Measurements from ENCODE around the gene ALDOC. TPM values are rescaled to one million over a fixed set of nuclear protein-coding genes. Genes with fewer than 3 reads are reported as not detected.
A peak's percentile ranks its signal among the peaks of the same experiment; 100 is the strongest.
"Not testable (repeated sequence)": the region's sequence is repeated elsewhere in the genome, so short reads cannot be mapped to it uniquely, and the experiment has no call there.

ALDOC gene
- total and polyA plus RNA-seq, 12 donors = 122 to 416 (median 282) TPM

DNA sequence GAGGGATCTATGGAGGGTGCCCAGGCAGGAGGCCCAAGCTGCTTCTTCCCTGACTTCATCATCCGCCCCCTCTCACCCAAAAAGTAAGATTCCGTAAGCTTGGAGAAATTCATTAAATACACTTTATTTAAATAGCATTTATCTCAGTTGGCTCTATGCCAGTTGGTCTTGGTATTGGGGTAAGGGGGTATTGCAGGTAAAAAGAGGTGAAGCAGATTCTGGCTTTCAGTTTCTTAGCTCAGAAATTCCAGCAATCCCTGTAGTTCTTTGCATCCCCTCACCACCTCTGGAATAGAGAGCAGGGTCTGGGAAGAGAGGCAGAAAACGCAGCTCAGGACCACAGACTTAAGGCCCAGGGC is 750 bp upstream of the ALDOC start:
- 92 to 95% methylated on average over 3 of the region's 3 CpGs for WGBS, 2 donors
- intact Hi-C loops (cut with DNase I) = loop anchor here in 1 of 10 donors (2.0 kb wide), 1 partner anchor 21 kb away; the partner anchor contains the start of gene SPAG5
- Histone ChIP-seq H3K9me3 (no peaks in the 10 kb centered on the region), H3K27ac (peak overlapping the region in 5 of 10 donors; percentile 11 to 57 (median 50)), H3K4me1 (peaks cover under 1 to 42% (median 29%) of the 10 kb centered on the region in 9 donors), H3K4me3 (peak overlapping the region in 1 of 10 donors; percentile 56), H3K36me3 (peaks cover 0 to 42% (median 0%) of the 10 kb centered on the region in 9 donors), H3K27me3 (no peaks in the 10 kb centered on the region)
- ATAC-seq = no peak
- TF ChIP-seq, protein P1, sequence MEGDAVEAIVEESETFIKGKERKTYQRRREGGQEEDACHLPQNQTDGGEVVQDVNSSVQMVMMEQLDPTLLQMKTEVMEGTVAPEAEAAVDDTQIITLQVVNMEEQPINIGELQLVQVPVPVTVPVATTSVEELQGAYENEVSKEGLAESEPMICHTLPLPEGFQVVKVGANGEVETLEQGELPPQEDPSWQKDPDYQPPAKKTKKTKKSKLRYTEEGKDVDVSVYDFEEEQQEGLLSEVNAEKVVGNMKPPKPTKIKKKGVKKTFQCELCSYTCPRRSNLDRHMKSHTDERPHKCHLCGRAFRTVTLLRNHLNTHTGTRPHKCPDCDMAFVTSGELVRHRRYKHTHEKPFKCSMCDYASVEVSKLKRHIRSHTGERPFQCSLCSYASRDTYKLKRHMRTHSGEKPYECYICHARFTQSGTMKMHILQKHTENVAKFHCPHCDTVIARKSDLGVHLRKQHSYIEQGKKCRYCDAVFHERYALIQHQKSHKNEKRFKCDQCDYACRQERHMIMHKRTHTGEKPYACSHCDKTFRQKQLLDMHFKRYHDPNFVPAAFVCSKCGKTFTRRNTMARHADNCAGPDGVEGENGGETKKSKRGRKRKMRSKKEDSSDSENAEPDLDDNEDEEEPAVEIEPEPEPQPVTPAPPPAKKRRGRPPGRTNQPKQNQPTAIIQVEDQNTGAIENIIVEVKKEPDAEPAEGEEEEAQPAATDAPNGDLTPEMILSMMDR (IDR thresholded peaks at IDR 0.05) = no peak
- no peak for DNase-seq

DNA sequence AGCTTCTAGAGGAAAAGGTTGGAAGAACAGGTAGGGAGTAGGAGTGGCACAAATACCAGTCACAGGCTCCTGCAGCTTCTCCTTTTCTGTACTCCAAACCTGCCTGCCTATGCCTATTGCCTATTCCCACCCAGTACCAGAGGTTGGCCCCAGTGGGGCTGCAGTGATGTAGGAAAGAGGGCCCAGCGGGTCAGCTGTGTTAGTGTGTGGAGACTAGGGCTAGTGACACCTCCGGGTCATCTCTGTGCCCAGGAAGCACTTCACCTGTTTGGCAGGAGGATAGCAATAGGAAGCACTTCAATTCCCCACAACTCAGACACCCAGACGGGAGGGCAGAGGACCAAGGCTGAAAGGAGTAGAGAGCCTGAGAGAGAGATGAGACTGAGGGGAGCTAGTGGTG is 679 bp downstream of the ALDOC start:
- Histone ChIP-seq H3K36me3 (peaks cover 0 to 33% (median 0%) of the 10 kb centered on the region in 9 donors), H3K27ac (peak overlapping the region in 9 of 10 donors; percentile 42 to 78 (median 62)), H3K4me1 (peaks cover 5 to 49% (median 37%) of the 10 kb centered on the region in 9 donors), H3K4me3 (peak overlapping the region in 8 of 10 donors; percentile 14 to 52 (median 47))
- not testable (repeated sequence) for H3K27me3 ChIP-seq, DNase-seq, H3K9me3 ChIP-seq, ATAC-seq
- intact Hi-C loops (cut with DNase I) = loop anchor here in 1 of 10 donors (2.0 kb wide), 1 partner anchor 23 kb away; the partner anchor contains the start of gene SPAG5
- WGBS, 2 donors = 39 to 56% methylated on average over 3 of the region's 3 CpGs

GRCh38 chr17:28575126-28575795 is 1.4 kb downstream of the ALDOC start:
- H3K27ac ChIP-seq = peak overlapping the region in 8 of 10 donors; percentile 41 to 78 (median 66)
- DNase-seq (peak; percentile 76 to 88), ATAC-seq (peak; percentile 31 to 84 (median 69))
- intact Hi-C loops (cut with DNase I) = no loop called here
- TF ChIP-seq, protein P1 (IDR thresholded peaks at IDR 0.05) = peak in 7 of 9 donors; percentile 17 to 53 (median 29)
- peaks cover 0 to 27% (median 0%) of the 10 kb centered on the region in 9 donors for H3K36me3 ChIP-seq
- H3K27me3 ChIP-seq = no peaks in the 10 kb centered on the region
- peak overlapping the region in 5 of 10 donors; percentile 3 to 52 (median 45) for H3K4me3 ChIP-seq
- WGBS, 2 donors = 59 to 68% methylated on average over 14 of the region's 14 CpGs
- peaks cover 5 to 56% (median 40%) of the 10 kb centered on the region in 9 donors for H3K4me1 ChIP-seq
- no peaks in the 10 kb centered on the region for H3K9me3 ChIP-seq

GRCh38 chr17:28574526-28574925 is 2.2 kb downstream of the ALDOC start:
- TF ChIP-seq, protein P1 (IDR thresholded peaks at IDR 0.05) = peak in 1 of 9 donors; percentile 9
- H3K4me1 ChIP-seq = peaks cover 5 to 64% (median 47%) of the 10 kb centered on the region in 9 donors
- 55 to 73% methylated on average over 7 of the region's 7 CpGs for WGBS, 2 donors
- no peaks in the 10 kb centered on the region for H3K9me3 ChIP-seq
- ATAC-seq (peak in 1 of 8 donors; percentile 1), DNase-seq (peak in 1 of 2 donors; percentile 20)
- no peaks in the 10 kb centered on the region for H3K27me3 ChIP-seq
- intact Hi-C loops (cut with DNase I) = no loop called here
- H3K27ac ChIP-seq = peak overlapping the region in 4 of 10 donors; percentile 25 to 57 (median 56)
- H3K4me3 ChIP-seq = peak overlapping the region in 3 of 10 donors; percentile 11 to 22 (median 15)
- peaks cover 0 to 22% (median 0%) of the 10 kb centered on the region in 9 donors for H3K36me3 ChIP-seq
